Stimulated activated naive CD8-positive, alpha-beta T cell treated with anti-CD3 and anti-CD28 coated beads, Interleukin-15, Interleukin-2, amounts not matched to agents 100 ng/mL and 50 ng/mL, for 24 hours (primary cell): ENCODE measurements around the gene VAT1L.

Experiments
- H3K27ac Mint-ChIP-seq: one replicate; pipeline ENCODE4 v1.8.0; 2021; ENCODE audit warnings: mild to moderate bottlenecking, mixed read lengths
- H3K27me3 Mint-ChIP-seq: one replicate; pipeline ENCODE4 v1.8.0; 2021; ENCODE audit warnings: mixed read lengths
- H3K36me3 Mint-ChIP-seq: one replicate; pipeline ENCODE4 v1.8.0; 2021; ENCODE audit warnings: low read depth, mixed read lengths
- H3K4me1 Mint-ChIP-seq: one replicate; pipeline ENCODE4 v1.8.0; 2021; ENCODE audit warnings: low read depth, mixed read lengths
- H3K4me3 Mint-ChIP-seq: one replicate; pipeline ENCODE4 v1.8.0; 2021; ENCODE audit warnings: mild to moderate bottlenecking, mixed read lengths
- H3K9me3 Mint-ChIP-seq: one replicate; pipeline ENCODE4 v1.8.0; 2021; ENCODE audit warnings: mixed read lengths

The VAT1L gene, protein sequence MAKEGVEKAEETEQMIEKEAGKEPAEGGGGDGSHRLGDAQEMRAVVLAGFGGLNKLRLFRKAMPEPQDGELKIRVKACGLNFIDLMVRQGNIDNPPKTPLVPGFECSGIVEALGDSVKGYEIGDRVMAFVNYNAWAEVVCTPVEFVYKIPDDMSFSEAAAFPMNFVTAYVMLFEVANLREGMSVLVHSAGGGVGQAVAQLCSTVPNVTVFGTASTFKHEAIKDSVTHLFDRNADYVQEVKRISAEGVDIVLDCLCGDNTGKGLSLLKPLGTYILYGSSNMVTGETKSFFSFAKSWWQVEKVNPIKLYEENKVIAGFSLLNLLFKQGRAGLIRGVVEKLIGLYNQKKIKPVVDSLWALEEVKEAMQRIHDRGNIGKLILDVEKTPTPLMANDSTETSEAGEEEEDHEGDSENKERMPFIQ

DNA sequence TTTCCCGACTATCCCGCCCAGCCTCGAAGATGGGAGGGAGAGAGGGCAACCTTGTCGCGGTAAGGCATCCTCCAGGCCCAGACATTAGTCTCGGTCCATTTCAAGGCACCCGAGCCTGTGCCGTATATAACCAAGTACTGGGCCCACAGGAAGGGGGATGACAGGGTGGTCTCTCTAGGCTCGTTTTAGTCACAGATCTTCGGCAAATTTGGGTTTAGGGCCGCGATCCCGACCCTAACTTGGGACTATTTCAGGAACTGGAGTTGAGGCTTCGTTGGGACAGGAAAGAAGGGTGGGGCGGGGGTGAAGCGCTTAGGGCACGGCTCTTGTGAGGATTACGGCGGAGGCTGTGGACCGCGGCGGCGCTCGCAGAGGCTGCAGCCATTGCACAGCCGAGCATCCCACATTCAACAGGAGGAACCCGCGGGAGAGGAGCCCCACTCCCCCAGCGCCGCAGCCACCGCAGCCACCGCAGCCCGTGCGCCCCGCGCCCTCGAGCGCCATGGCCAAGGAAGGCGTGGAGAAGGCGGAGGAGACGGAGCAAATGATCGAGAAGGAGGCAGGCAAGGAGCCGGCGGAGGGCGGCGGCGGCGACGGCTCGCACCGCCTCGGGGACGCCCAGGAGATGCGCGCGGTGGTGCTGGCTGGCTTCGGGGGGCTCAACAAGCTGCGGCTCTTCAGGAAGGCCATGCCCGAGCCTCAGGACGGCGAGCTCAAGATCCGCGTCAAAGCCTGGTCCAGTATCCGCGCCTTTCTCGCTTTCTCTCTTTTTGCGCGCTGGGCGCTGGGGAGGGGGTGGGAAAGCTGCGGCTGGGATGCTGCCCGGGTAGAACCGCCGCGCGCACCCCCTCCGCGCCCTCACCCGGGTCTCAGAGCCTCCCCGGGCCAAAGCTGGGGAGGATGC, at the start of gene VAT1L:
TSS of gene VAT1L (plus strand) at position 384 of the 904 bp plus-strand sequence. CDS start at position 503, 119 bp downstream.
- Mint-ChIP-seq H3K4me1 (peaks cover 6% of the 10 kb centered on the region), H3K27me3 (peaks cover 65% of the 10 kb centered on the region), H3K4me3 (peak within 1 kb of the TSS; percentile 75), H3K9me3 (no peaks in the 10 kb centered on the region), H3K36me3 (no peaks in the 10 kb centered on the region), H3K27ac (no peak within 1 kb of the TSS)

DNA sequence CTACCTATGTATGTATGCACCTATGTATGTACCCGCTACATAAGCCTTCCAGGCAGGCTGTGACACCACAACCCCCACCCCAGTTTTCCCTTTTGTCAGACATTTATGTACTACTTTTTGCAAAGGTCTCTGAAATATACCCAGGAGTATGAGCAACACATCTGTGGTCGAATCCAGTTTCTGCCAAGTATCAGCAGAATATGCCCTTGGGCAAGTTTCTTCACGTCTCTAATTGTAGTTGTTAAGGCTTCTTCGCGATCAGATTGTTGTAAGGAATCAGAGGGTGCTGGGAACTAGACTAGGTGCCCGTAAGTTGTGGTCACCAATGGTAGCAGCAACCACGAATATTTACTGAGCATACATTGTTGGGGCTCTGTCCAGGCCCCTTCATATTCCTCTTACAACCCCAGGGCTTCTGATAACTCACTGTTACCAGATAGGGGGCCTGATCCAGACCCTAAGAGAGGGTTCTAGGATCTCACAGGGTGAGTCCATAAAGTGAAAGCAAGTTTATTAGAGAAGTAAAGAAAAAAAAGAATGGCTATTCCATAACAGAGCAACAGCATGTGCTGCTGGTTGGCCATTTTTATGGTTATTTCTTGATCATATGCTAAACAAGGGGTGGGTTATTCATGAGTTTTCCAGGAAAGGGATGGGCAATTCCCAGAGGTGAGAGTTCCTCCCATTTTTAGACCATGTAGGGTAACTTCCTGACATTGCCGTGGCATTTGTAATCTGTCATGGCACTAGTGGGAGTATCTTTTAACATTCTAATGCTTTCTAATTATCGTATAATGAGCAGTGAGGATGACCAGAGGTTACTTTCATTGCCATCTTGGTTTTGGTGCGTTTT, 49.4 kb upstream of the VAT1L start:
- Mint-ChIP-seq H3K27ac (no peak overlapping the region), H3K27me3 (no peaks in the 10 kb centered on the region), H3K4me3 (no peak overlapping the region), H3K9me3 (peaks cover 11% of the 10 kb centered on the region), H3K36me3 (peaks cover 10% of the 10 kb centered on the region), H3K4me1 (peaks cover 15% of the 10 kb centered on the region)

DNA sequence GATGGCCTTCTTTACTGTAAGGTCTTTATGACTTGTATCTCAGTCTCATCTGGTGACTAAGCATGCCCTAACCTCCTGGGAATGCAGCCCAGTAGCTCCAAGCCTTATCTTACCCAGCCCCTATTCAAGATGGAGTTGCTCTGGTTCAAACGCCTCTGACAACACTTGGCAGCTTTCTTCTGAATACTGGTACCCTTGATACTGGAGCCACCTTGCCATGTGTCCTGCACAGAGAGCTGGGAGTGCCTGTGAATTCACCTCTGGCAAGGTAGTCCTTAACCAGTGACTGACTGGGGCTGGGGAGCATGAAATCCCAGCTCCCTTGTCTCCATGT, 48.8 kb upstream of the VAT1L start:
- Mint-ChIP-seq H3K9me3 (peaks cover 9% of the 10 kb centered on the region), H3K36me3 (peaks cover 9% of the 10 kb centered on the region), H3K27me3 (no peaks in the 10 kb centered on the region), H3K27ac (no peak overlapping the region), H3K4me3 (no peak overlapping the region), H3K4me1 (peaks cover 15% of the 10 kb centered on the region)

DNA sequence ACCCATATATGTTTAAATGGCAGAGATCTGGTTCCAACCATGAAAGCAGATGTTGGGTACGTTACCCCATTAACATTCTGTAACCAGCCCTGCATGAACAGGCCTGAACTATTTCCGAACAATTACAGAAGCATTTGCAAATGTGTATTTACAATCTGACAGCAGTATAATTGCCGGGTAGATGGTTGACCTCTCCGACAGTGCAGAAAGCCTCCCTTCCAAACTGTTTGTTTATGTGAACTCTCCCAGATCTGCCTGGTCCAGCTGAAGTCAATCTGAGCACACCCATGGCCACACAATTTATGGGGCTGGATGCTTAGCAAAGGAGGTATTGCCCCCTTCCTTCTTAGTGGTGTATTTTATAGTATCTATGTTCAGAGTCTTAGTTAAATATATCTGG, 44.2 kb upstream of the VAT1L start:
- peaks cover 3% of the 10 kb centered on the region for H3K9me3 Mint-ChIP-seq
- peaks cover 4% of the 10 kb centered on the region for H3K27me3 Mint-ChIP-seq
- peaks cover 5% of the 10 kb centered on the region for H3K36me3 Mint-ChIP-seq
- no peak overlapping the region for H3K4me3 Mint-ChIP-seq
- H3K4me1 Mint-ChIP-seq = no peaks in the 10 kb centered on the region
- H3K27ac Mint-ChIP-seq = no peak overlapping the region

DNA sequence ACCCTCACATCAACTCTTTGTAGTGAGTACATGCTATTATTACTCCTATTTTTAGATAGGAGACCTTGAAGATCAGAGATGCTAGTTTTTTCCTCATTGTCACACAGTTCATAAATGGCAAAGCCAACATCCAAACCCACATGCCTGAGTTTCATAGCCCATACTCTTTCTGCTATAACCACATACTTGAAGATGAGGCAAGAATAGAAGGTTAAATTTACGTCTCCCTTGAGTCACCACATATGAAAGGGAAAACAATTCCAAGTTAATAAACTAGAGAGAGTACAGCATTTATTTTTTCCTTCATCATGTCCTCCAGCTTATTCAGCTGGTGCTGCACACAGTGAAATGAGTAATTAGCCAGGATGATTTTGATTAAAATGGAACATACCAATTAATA, 42.4 kb upstream of the VAT1L start:
- Mint-ChIP-seq H3K36me3 (peaks cover 5% of the 10 kb centered on the region), H3K4me1 (no peaks in the 10 kb centered on the region), H3K4me3 (no peak overlapping the region), H3K27me3 (peaks cover 4% of the 10 kb centered on the region), H3K27ac (no peak overlapping the region), H3K9me3 (peaks cover 3% of the 10 kb centered on the region)

DNA sequence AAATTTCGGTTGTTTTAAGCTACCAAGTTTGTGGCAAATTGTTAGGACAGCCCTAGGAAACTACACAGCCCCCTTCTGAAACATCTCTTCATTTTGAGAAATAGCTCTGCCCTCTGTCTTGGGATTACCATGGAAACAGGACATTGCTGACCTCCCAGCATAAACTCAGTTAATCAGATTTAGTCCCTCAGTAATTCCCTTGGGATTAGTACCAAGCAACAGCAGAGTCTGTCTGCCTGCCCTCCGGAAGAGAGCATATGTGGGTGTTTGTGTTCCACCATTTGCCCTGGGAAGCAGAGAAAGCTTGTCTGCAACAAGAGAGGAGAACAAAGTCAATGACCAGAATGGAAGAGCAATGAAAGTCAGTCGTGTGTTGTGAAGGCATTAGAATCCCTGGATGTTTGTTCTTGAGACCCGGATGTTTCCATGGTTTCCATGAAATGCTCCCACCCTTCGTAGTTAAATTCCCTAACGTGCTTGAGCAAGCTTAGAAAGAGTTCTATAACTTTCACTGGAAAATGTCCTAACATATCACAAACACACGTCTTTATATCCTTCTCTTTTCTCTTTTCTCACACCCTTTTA, 39.9 kb upstream of the VAT1L start:
- Mint-ChIP-seq H3K27me3 (peaks cover 4% of the 10 kb centered on the region), H3K36me3 (no peaks in the 10 kb centered on the region), H3K27ac (no peak overlapping the region), H3K4me1 (no peaks in the 10 kb centered on the region), H3K4me3 (no peak overlapping the region), H3K9me3 (peaks cover 3% of the 10 kb centered on the region)

DNA sequence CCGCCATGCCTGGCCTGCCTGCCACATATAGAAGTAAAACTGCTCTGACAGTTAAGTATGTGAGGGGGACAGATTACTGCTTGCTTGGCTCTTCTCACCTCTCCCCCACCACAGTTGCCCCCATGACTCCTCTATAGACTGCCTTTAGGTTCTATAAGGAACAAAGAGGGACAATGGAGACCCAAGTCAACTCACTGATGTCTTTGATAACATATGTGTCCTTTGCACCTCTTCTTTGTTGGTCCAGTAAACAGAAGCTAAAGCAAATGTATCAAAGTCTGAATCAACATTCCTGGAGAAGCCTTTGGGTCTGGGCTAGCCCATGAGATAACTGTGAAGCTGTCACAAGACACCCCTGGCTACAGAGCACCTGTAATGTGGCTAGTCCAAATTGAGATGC, 38.9 kb upstream of the VAT1L start:
- no peaks in the 10 kb centered on the region for H3K36me3 Mint-ChIP-seq

DNA sequence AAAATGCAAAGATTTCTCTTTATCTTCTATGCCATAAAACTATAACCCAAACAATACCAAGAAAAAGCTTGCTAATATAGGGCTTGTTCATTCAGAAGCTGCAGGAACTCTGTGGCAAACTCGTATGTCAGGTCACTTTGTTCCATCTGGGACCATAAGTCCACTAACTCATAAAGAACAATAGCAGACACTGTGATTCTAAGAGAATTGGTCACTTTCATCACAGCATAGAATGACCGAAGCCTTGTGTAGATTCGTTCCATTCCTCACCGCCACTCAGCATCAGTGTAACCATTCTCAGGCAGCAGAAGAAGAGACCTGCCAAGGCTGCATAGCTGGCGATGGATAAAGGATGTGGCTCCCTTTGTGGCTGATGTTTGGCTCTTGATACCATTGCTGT, 30.3 kb upstream of the VAT1L start:
- H3K4me1 Mint-ChIP-seq = no peaks in the 10 kb centered on the region
- no peaks in the 10 kb centered on the region for H3K36me3 Mint-ChIP-seq
- H3K27ac Mint-ChIP-seq = no peak overlapping the region
- peaks cover 4% of the 10 kb centered on the region for H3K27me3 Mint-ChIP-seq
- H3K4me3 Mint-ChIP-seq = no peak overlapping the region
- H3K9me3 Mint-ChIP-seq = no peaks in the 10 kb centered on the region

More for the DNA sequence above, 38.9 kb upstream of the VAT1L start:
- Mint-ChIP-seq H3K9me3 (peaks cover 3% of the 10 kb centered on the region), H3K27me3 (peaks cover 8% of the 10 kb centered on the region), H3K4me3 (no peak overlapping the region), H3K27ac (no peak overlapping the region), H3K4me1 (no peaks in the 10 kb centered on the region)

DNA sequence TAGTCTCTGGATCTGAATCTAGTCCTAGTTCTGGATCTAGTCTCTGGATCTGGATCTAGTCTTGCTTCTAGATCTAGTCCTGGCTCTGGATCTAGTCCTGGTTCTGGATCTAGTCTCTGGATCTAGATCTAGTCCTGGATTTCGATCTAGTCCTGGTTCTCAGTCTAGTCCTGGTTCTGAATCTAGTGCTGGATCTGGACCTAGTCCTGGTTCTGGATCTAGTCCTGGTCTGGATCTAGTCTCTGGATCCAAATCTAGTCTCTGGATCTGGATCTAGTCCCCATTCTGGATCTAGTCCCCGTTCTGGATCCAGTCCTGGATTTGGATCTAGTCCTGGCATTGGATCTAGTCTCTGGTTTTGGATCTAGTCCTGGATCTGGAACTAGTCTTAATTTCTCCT, 29.9 kb upstream of the VAT1L start:
- Mint-ChIP-seq H3K4me3 (no peak overlapping the region), H3K27ac (no peak overlapping the region), H3K9me3 (no peaks in the 10 kb centered on the region), H3K36me3 (no peaks in the 10 kb centered on the region), H3K4me1 (no peaks in the 10 kb centered on the region), H3K27me3 (peaks cover 4% of the 10 kb centered on the region)

DNA sequence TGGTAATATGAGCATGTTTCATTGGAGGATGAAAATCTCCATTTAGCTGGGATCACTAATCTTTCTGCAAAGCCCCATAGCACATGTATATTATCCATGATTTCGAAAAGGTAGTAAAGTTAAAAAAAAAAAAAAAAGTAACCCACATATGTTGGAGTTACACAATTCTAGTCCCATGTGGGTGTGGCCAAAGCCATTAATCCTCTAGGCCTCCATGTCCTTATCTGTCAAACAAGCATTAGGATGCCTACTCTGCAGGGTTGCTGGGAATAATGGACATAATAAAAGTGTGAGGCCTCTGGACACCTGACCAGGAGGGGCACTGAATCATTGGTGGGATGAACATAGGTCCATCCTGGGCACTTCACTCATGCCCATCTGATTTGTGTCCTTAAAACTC, 29.2 kb upstream of the VAT1L start:
- no peak overlapping the region for H3K4me3 Mint-ChIP-seq

DNA sequence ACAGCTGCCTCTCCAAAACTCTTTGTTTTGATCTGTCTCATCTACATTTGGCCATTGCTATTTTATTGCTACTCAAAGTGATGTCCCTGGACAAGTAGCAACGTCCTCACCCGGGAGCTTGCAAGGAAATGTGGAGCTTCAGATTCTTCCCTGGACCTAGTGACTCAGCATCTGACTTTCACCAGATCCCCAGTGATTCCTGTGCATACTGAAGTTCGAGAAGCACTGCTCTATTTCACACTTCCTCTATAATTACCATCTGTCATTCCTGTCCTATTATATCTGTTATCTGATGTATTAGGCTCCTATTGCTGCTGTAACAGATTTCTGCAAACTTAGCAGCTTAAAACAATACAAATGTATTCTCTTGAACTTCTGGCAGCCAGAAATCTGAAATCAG, 28.5 kb upstream of the VAT1L start:
- no peaks in the 10 kb centered on the region for H3K27me3 Mint-ChIP-seq
- no peaks in the 10 kb centered on the region for H3K36me3 Mint-ChIP-seq
- no peaks in the 10 kb centered on the region for H3K9me3 Mint-ChIP-seq
- no peaks in the 10 kb centered on the region for H3K4me1 Mint-ChIP-seq
- no peak overlapping the region for H3K27ac Mint-ChIP-seq
- no peak overlapping the region for H3K4me3 Mint-ChIP-seq

More for the DNA sequence above, 29.2 kb upstream of the VAT1L start:
- Mint-ChIP-seq H3K27me3 (no peaks in the 10 kb centered on the region), H3K27ac (no peak overlapping the region), H3K36me3 (no peaks in the 10 kb centered on the region), H3K4me1 (no peaks in the 10 kb centered on the region), H3K9me3 (no peaks in the 10 kb centered on the region)

DNA sequence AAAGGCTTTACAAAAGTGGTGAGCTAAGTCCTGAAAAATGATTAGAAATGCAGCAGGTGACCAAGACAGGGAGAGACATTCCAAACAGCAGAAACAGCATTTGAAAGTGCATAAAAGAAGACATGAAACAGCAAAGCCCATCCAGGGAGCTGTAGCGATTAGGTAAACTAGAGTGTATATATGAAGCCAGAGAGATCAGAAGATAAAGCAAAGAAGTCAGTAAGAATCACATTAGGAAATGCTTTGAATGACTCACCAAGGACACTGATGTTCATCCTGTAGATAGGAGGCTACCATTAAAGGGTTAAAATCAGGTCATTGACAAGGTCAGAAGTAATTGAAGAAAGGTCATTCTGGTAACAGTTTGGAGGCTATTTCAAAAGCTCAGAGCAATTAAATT, 27.6 kb upstream of the VAT1L start:
- Mint-ChIP-seq H3K36me3 (no peaks in the 10 kb centered on the region), H3K4me1 (no peaks in the 10 kb centered on the region), H3K27me3 (no peaks in the 10 kb centered on the region), H3K27ac (no peak overlapping the region), H3K9me3 (no peaks in the 10 kb centered on the region), H3K4me3 (no peak overlapping the region)

DNA sequence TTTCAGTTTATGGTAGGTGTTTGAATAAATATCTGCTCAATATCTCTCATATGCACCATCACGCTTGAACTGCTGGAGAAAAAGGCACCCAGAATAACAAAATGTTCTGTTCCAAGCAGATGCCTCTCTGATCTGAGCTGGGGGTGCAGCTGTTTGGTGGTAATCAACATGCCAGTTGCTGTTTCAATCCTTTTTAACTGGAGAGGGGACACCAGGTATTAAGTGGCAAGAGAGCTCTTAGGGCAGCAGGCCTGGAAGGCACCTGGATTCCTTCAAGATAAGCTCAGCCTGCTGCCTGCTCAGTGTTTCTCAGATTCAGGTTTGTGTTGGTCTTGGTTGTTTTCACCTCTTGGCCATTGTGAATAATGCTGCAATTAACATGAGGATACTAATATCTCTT, 27.2 kb upstream of the VAT1L start:
- Mint-ChIP-seq H3K36me3 (no peaks in the 10 kb centered on the region), H3K27ac (no peak overlapping the region), H3K4me1 (no peaks in the 10 kb centered on the region), H3K27me3 (no peaks in the 10 kb centered on the region), H3K4me3 (no peak overlapping the region), H3K9me3 (no peaks in the 10 kb centered on the region)

DNA sequence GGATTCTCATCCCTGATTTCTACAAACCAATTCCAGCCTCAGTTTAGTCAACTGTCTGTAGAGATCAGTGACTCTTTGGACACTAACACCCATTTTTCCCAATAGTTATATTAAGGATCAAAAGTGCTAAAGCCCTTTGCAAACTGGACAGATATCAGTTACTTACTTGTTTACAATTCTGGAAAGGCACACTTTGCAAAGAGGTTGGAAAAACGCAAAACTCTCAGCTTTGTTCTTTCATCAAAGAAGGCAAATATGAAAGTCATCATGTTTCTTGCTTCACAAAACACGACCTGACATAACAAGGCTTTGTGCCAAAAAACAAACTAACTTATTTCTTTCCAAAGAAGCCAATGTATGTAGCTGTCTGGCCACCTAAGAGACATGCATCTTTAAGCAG, 26.1 kb upstream of the VAT1L start:
- Mint-ChIP-seq H3K36me3 (no peaks in the 10 kb centered on the region), H3K4me1 (no peaks in the 10 kb centered on the region), H3K27ac (no peak overlapping the region), H3K9me3 (no peaks in the 10 kb centered on the region), H3K4me3 (no peak overlapping the region), H3K27me3 (no peaks in the 10 kb centered on the region)
